Endothelial cell of umbilical vein (primary cell): Measurements from ENCODE around the gene LHFPL6. TPM values are rescaled to one million over a fixed set of nuclear protein-coding genes. Genes with fewer than 3 reads are reported as not detected.

Experiments used
- BruUV-seq: library from RNA; stranded (reverse); fragments of 400-500 nt; replicated peaks from 2 replicates; lab custom pipeline; 2021; lab: Mats Ljungman, UMichigan
- CTCF ChIA-PET: fragments of 300-600, 350-600 bp; sonication (Branson Sonifier 250); formaldehyde crosslinking; loops from one replicate; lab custom pipeline; 2021; ENCODE audit warnings: antibody characterized with exemption, inconsistent platforms; lab: Charles Lee
- POLR2A ChIA-PET: fragments of 300-600, 350-600 bp; sonication (Branson Sonifier 250); formaldehyde crosslinking; loops from one replicate; lab custom pipeline; 2021; ENCODE audit warnings: antibody characterized with exemption, inconsistent platforms; lab: Charles Lee
- DNase-seq: peaks from one replicate; pipeline ENCODE4 v3.0.0-alpha.2; 2011; ENCODE audit warnings: low read depth, low spot score
- FAIRE-seq: peaks from 2 replicates; lab custom pipeline; 2011; peaks lifted over from hg19 to GRCh38; lab: Jason Lieb, UNC
- H2AFZ ChIP-seq: 2 replicates; pipeline ENCODE4 v1.6.0; 2012; ENCODE audit warnings: low read depth, low read length, control low read depth, inconsistent platforms
- H3K27ac ChIP-seq: 2 replicates; pipeline ENCODE4 v1.5.1; 2011; ENCODE audit warnings: low read depth, mild to moderate bottlenecking, control low read depth, low read length, moderate library complexity; ENCODE audit not compliant: insufficient read depth
- H3K27me3 ChIP-seq, 2 experiments: 2 replicates each; pipeline versions ENCODE4 v1.6.0 to v1.6.1; 2011; ENCODE audit warnings: low read length in 2 of 2, mixed read lengths in 1 of 2; ENCODE audit not compliant: control insufficient read depth in 2 of 2, insufficient read depth in 2 of 2
- H3K36me3 ChIP-seq, 2 experiments: 2 replicates in 1 of 2; 3 replicates in 1 of 2; pipeline ENCODE4 v1.5.1; 2011; ENCODE audit warnings: low read length in 2 of 2, mild to moderate bottlenecking in 1 of 2, moderate library complexity in 1 of 2; ENCODE audit not compliant: control insufficient read depth in 2 of 2, insufficient read depth in 2 of 2; ENCODE audit errors: extremely low read depth in 1 of 2
- H3K4me1 ChIP-seq: 3 replicates; pipeline ENCODE4 v1.5.1; 2011; ENCODE audit warnings: mild to moderate bottlenecking, low read length; ENCODE audit not compliant: control insufficient read depth, insufficient read depth; ENCODE audit errors: extremely low read depth
- H3K4me2 ChIP-seq: 2 replicates; pipeline ENCODE4 v1.6.1; 2011; ENCODE audit warnings: low read length, control low read depth, mixed read lengths; ENCODE audit not compliant: insufficient read depth
- H3K4me3 ChIP-seq, 3 experiments: fragments of 200-600 bp in 1 of 3; sonication (generic), shearing (Covaris generic) in 1 of 3; replicated peaks in 1 of 3; 2 replicates each; pipeline ENCODE4 v1.5.1; 2011 to 2016; ENCODE audit warnings: control low read depth in 3 of 3, low read length in 3 of 3, mild to moderate bottlenecking in 2 of 3, inconsistent platforms in 1 of 3, low read depth in 1 of 3, moderate library complexity in 1 of 3; ENCODE audit not compliant: insufficient read depth in 1 of 3
- H3K79me2 ChIP-seq: 2 replicates; pipeline ENCODE4 v1.6.0; 2012; ENCODE audit warnings: low read length, inconsistent platforms; ENCODE audit not compliant: control insufficient read depth, insufficient read depth
- H3K9ac ChIP-seq: replicated peaks from 2 replicates; pipeline ENCODE3; 2011; ENCODE audit warnings: low read length, control low read depth; ENCODE audit not compliant: insufficient read depth; ENCODE audit errors: extremely low read depth
- H3K9me1 ChIP-seq: replicated peaks from 3 replicates; pipeline ENCODE4 v1.6.0; 2011; ENCODE audit warnings: mild to moderate bottlenecking, low read length; ENCODE audit not compliant: control insufficient read depth, insufficient read depth; ENCODE audit errors: extremely low read depth
- H3K9me3 ChIP-seq: replicated peaks from 2 replicates; pipeline ENCODE4 v1.5.1; 2012; ENCODE audit warnings: low read length, inconsistent platforms; ENCODE audit not compliant: control insufficient read depth, insufficient read depth
- H4K20me1 ChIP-seq: replicated peaks from 2 replicates; pipeline ENCODE3; 2011; ENCODE audit warnings: mild to moderate bottlenecking, low read length; ENCODE audit not compliant: control insufficient read depth, insufficient read depth; ENCODE audit errors: extremely low read depth
- CTCF ChIP-seq, 2 donors: IDR thresholded peaks; 1 replicate in 1 of 2; 2 replicates in 1 of 2; pipeline ENCODE4 v1.5.1; 2011; ENCODE audit warnings: low read length in 2 of 2, mild to moderate bottlenecking in 2 of 2, moderate library complexity in 2 of 2, control low read depth in 1 of 2, inconsistent platforms in 1 of 2, low read depth in 1 of 2; ENCODE audit not compliant: insufficient read depth in 1 of 2; ENCODE audit errors: extremely low read depth in 1 of 2
- EZH2 ChIP-seq: IDR thresholded peaks from 2 replicates; pipeline ENCODE4 v1.6.1; 2012; ENCODE audit warnings: borderline replicate concordance, low read depth, mild to moderate bottlenecking, moderate library complexity, low read length, inconsistent platforms; ENCODE audit not compliant: severe bottlenecking
- FOS ChIP-seq: IDR thresholded peaks from 2 replicates; pipeline ENCODE4 v1.6.1; 2011; ENCODE audit warnings: mild to moderate bottlenecking, low read length, moderate library complexity, borderline replicate concordance; ENCODE audit not compliant: insufficient read depth
- GATA2 ChIP-seq: IDR thresholded peaks from 2 replicates; pipeline ENCODE4 v1.7.0; 2011; ENCODE audit warnings: low read depth, mild to moderate bottlenecking, moderate library complexity, mixed read lengths, low read length; ENCODE audit not compliant: insufficient read length, insufficient read depth
- JUN ChIP-seq: IDR thresholded peaks from 2 replicates; pipeline ENCODE4 v1.6.1; 2011; ENCODE audit warnings: borderline replicate concordance, low read depth; ENCODE audit not compliant: insufficient read length, insufficient read depth
- MAX ChIP-seq: IDR thresholded peaks from 2 replicates; pipeline ENCODE4 v1.6.1; 2011; ENCODE audit not compliant: insufficient read depth, insufficient read length
- MYC ChIP-seq: IDR thresholded peaks from one replicate; pipeline ENCODE4 v1.6.1; 2011; ENCODE audit warnings: mild to moderate bottlenecking, low read depth, low read length
- POLR2AphosphoS5 ChIP-seq: IDR thresholded peaks from 2 replicates; pipeline ENCODE4 v1.6.1; 2012; ENCODE audit warnings: low read depth, mild to moderate bottlenecking, control low read depth, low read length, moderate library complexity; ENCODE audit not compliant: insufficient read depth
- dilution Hi-C: fragments of 300-500 bp; cut with MboI; formaldehyde crosslinking; loops from one replicate; pipeline ENCODE4 v1.15.0; 2019; ENCODE audit warnings: low sequenced_read_pairs; ENCODE audit not compliant: extremely low pct_ligation_motif_present
- intact Hi-C: fragments of 100-400 bp; cut with micrococcal nuclease; formaldehyde crosslinking; loops from one replicate; pipeline ENCODE4 v1.10.0; 2022
- polyA plus RNA-seq, 4 experiments: library from polyadenylated mRNA; depleted of rRNA in 3 of 4; stranded (reverse) in 3 of 4; unstranded in 1 of 4; fragments of >200 nt; gene quantifications; 2 replicates each; pipeline versions ENCODE4 v1.2.1 to v1.2.3, GENCODE V29; 2011 to 2012; ENCODE audit warnings: missing spikeins in 1 of 4
- total RNA-seq: library from RNA; stranded (reverse); gene quantifications from 2 replicates; pipeline ENCODE4 v1.2.3, GENCODE V29; 2021

LHFPL6 gene
- total and polyA plus RNA-seq, 2 donors (not counting 3 experiments of a cell fraction or from before 2014, with no cell fraction given), result 17.5 to 19.4 TPM

GRCh38 chr13:39542361-39542760, 60.6 kb downstream of the LHFPL6 start:
- dilution Hi-C loops, result no loop called here
- TF ChIP-seq MAX (no peak), POLR2AphosphoS5 (no peak), MYC (no peak), GATA2 (no peak), EZH2 (no peak), FOS (no peak), JUN (no peak), CTCF (IDR thresholded peaks at IDR 0.05; ENCODE audit: extremely low read depth in 1 of 2, insufficient read depth in 1 of 2, low read depth in 1 of 2, low read length in 2 of 2) (no peak)

More at GRCh38 chr13:39542361-39542760, 60.6 kb downstream of the LHFPL6 start:
- Histone ChIP-seq H2AFZ (no peak overlapping the region), H3K9me1 (no peaks in the 10 kb centered on the region), H3K79me2 (no peaks in the 10 kb centered on the region), H4K20me1 (no peaks in the 10 kb centered on the region), H3K36me3 (no peaks in the 10 kb centered on the region), H3K4me3 (no peak overlapping the region), H3K4me2 (no peak overlapping the region), H3K27ac (no peak overlapping the region), H3K9me3 (no peaks in the 10 kb centered on the region), H3K27me3 (no peaks in the 10 kb centered on the region), H3K9ac (no peak overlapping the region), H3K4me1 (no peaks in the 10 kb centered on the region)
- intact Hi-C loops, result no loop called here
- DNase-seq, result no peak
- ChIA-PET CTCF (interaction anchor here (1.4 kb wide), 1 partner anchor 74 kb away, joined by 3 read pairs; no protein-coding TSS in a partner anchor), POLR2A (no interaction called here)
- no peak for FAIRE-seq
- BruUV-seq, result no TSS peak
